Nephron (organoid): ENCODE measurements around the gene CCDC138.

ENCODE experiments used
- H3K27ac Mint-ChIP-seq, 3 experiments: 2 replicates each; pipeline ENCODE4 v1.8.0; 2020; ENCODE audit warnings: mixed read lengths in 3 of 3, mild to moderate bottlenecking in 2 of 3, moderate library complexity in 1 of 3
- H3K27me3 Mint-ChIP-seq: 2 replicates; pipeline ENCODE4 v1.8.0; 2021; ENCODE audit warnings: low read depth, mild to moderate bottlenecking, moderate library complexity, mixed read lengths
- H3K36me3 Mint-ChIP-seq: 2 replicates; pipeline ENCODE4 v1.8.0; 2020; ENCODE audit warnings: low read depth, mixed read lengths
- H3K4me1 Mint-ChIP-seq: 2 replicates; pipeline ENCODE4 v1.8.0; 2020; ENCODE audit warnings: mixed read lengths
- H3K4me3 Mint-ChIP-seq, 3 experiments: 2 replicates each; pipeline ENCODE4 v1.8.0; 2020; ENCODE audit warnings: mild to moderate bottlenecking in 3 of 3, mixed read lengths in 3 of 3, moderate library complexity in 2 of 3
- H3K9me3 Mint-ChIP-seq: 2 replicates; pipeline ENCODE4 v1.8.0; 2020; ENCODE audit warnings: mixed read lengths
- TF ChIP-seq, protein P1 (sequence below), 3 experiments: fragments of 200-600 bp; sonication (generic); IDR thresholded peaks; one replicate each; pipeline ENCODE4 v1.5.0; 2021; ENCODE audit warnings: antibody characterized with exemption in 3 of 3; ENCODE audit not compliant: unreplicated experiment in 3 of 3

Gene CCDC138

DNA sequence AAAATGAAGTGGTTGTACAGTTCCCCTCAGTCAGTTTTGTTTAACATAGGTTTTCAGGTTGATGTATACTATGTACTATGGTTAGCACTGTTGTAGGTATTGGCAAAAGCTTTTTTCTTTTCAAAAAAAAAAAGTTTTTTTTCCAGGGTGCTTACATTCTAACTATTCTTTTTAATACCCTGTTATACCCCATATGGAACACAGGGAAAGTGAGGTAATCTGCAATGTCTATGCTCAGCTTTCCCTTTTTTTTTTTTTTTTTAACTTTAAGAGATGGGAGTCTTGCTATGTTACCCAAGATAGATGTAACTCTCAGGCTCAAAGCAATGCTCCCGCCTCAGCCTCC lies 590 bp upstream of the CCDC138 start:
- H3K4me1 Mint-ChIP-seq = peaks cover 11% of the 10 kb centered on the region
- H3K36me3 Mint-ChIP-seq = peaks cover 36% of the 10 kb centered on the region
- TF ChIP-seq, protein P1, sequence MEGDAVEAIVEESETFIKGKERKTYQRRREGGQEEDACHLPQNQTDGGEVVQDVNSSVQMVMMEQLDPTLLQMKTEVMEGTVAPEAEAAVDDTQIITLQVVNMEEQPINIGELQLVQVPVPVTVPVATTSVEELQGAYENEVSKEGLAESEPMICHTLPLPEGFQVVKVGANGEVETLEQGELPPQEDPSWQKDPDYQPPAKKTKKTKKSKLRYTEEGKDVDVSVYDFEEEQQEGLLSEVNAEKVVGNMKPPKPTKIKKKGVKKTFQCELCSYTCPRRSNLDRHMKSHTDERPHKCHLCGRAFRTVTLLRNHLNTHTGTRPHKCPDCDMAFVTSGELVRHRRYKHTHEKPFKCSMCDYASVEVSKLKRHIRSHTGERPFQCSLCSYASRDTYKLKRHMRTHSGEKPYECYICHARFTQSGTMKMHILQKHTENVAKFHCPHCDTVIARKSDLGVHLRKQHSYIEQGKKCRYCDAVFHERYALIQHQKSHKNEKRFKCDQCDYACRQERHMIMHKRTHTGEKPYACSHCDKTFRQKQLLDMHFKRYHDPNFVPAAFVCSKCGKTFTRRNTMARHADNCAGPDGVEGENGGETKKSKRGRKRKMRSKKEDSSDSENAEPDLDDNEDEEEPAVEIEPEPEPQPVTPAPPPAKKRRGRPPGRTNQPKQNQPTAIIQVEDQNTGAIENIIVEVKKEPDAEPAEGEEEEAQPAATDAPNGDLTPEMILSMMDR (IDR thresholded peaks at IDR 0.05; ENCODE audit: unreplicated experiment in 3 of 3) = no peak
- peak overlapping the region; percentile 96 to 99 (median 99) for H3K4me3 Mint-ChIP-seq
- peak overlapping the region; percentile 32 to 82 (median 79) for H3K27ac Mint-ChIP-seq
- no peaks in the 10 kb centered on the region for H3K9me3 Mint-ChIP-seq
- H3K27me3 Mint-ChIP-seq = no peaks in the 10 kb centered on the region

DNA sequence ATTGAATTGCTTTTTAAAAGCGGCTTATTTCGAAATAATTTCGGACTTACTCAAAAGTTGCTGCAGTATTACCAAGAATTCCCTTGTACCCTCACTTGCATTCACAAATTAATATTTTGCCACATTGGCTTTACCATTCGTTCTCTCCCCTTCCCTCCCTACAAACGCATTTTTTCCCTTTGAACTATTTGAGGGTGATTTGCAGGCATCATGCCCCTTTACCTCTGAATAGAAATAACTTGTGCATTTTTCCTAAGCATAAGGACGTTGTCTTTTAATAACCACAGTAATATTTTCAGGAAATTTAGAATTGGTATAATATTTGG lies 608 bp downstream of the CCDC138 start:
- Mint-ChIP-seq H3K4me1 (peaks cover 11% of the 10 kb centered on the region), H3K9me3 (no peaks in the 10 kb centered on the region), H3K27me3 (no peaks in the 10 kb centered on the region), H3K36me3 (peaks cover 40% of the 10 kb centered on the region), H3K4me3 (peak overlapping the region; percentile 87 to 99 (median 89)), H3K27ac (peak overlapping the region; percentile 24 to 79 (median 64))
- TF ChIP-seq, protein P1 (IDR thresholded peaks at IDR 0.05; ENCODE audit: unreplicated experiment in 3 of 3) = no peak

DNA sequence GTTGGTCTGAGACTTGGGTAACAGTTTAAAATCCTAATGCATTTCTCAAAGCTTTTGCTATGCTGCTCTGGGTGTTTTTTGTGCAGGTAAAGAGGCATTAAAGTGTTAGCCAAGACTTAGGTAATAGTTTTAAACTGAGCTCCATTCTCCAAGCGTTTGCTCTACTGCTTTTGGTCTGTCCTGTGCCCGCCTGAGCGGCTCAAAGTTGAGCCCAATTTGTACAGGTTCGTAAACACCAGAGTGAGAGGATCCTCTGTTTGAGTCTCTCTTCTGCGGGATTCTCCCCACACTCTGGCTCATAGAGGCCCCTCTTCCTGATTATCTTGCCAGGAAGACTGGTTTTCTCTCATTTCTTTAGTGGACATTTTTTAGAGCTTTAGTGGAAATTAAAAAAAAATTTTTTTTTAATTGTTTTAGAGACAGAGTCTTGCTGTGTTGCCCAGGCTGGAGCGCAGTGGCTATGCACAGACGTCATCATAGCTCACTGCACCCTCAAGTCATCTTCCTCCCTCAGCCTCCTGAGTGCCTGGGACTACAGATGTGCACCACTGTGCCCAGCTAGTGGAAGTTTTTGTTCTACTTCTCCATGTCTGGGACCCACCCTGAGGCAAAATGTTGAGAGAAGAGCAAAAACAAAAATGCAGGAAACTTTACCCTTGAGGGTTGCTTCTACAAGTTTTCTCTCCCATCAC lies 16.6 kb downstream of the CCDC138 start:
- no peak overlapping the region for H3K4me3 Mint-ChIP-seq
- TF ChIP-seq, protein P1 (IDR thresholded peaks at IDR 0.05; ENCODE audit: unreplicated experiment in 3 of 3) = no peak
- peaks cover 68% of the 10 kb centered on the region for H3K36me3 Mint-ChIP-seq
- no peaks in the 10 kb centered on the region for H3K27me3 Mint-ChIP-seq
- no peaks in the 10 kb centered on the region for H3K4me1 Mint-ChIP-seq
- H3K27ac Mint-ChIP-seq = no peak overlapping the region
- peaks cover 4% of the 10 kb centered on the region for H3K9me3 Mint-ChIP-seq

DNA sequence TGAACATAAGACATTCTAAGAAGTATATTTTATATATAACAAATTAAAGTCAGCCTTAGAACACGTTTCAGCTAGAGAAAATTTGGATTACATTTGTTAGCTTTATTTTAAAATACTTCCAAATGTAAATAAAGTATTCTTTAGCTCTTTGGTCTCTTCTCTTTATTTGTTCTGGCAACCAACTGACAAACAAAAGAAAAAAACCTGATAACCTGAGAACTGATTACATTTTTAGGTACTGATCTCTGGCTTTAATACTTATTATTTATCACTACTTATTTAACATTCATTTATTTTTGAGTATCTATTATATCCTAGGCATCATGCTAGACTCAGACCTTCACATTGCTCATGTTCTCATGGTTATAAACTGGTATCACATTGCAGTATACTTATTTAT lies 18.5 kb downstream of the CCDC138 start:
- Mint-ChIP-seq H3K27me3 (no peaks in the 10 kb centered on the region), H3K4me1 (no peaks in the 10 kb centered on the region), H3K9me3 (peaks cover 22% of the 10 kb centered on the region), H3K36me3 (peaks cover 70% of the 10 kb centered on the region), H3K4me3 (no peak overlapping the region), H3K27ac (no peak overlapping the region)
- TF ChIP-seq, protein P1 (IDR thresholded peaks at IDR 0.05; ENCODE audit: unreplicated experiment in 3 of 3) = no peak

DNA sequence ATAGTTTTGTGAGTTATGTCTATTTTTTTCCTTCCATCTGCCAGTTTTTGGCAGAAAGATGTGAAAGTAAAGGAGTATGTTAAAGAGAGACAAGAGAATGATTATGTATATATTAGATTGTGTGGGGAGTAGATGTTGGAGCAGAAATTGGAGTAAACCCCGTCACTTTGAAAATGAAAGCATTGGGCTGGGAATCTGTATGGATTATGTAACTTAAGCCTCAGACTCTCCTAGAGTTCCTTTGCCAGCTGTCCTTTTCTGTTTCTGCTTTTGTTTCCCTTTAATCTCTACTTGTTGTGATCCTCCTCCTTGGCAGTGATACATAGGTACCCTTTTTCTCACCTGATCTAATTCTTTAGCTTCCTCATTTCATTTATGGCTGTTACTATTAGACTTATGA lies 19.2 kb downstream of the CCDC138 start:
- Mint-ChIP-seq H3K36me3 (peaks cover 73% of the 10 kb centered on the region), H3K4me1 (no peaks in the 10 kb centered on the region), H3K9me3 (peaks cover 30% of the 10 kb centered on the region), H3K4me3 (no peak overlapping the region), H3K27ac (no peak overlapping the region), H3K27me3 (no peaks in the 10 kb centered on the region)
- TF ChIP-seq, protein P1 (IDR thresholded peaks at IDR 0.05; ENCODE audit: unreplicated experiment in 3 of 3) = no peak

DNA sequence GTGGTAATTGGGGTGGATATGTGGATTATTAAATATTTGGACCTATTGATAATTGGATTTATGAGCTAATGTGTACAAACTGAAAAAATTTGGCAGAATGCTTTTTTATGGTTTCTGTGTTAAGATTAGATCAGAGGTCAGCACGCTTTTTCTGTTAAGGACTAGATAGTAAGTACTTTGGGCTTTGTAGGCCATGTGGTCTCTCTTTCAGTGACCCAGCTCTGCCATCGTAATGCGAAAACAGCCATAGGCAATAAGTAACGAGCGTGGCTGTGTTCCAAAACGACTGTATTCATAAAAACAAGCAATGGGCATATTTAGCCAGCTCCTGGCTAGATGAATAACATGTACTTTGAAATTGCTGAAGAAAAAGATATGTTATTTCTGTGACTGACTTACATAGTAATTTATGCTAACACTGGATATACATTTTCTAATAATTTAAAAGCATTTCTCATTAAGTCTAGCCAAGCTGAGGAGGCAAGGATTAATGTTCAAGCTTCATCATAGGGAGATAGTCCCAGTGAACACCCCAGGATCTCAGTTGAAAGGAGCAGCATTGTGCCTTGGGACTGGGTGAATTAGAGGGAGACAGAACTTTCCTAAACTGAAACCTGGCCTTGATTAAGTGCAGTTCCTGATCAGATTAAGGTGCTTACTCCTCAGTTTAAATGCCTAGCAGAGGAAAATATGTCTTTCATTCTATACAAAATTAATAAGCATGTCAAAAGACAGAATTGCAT lies 20.0 kb downstream of the CCDC138 start:
- Mint-ChIP-seq H3K36me3 (peaks cover 81% of the 10 kb centered on the region), H3K4me1 (no peaks in the 10 kb centered on the region), H3K9me3 (peaks cover 33% of the 10 kb centered on the region), H3K4me3 (no peak overlapping the region), H3K27me3 (no peaks in the 10 kb centered on the region), H3K27ac (no peak overlapping the region)
- TF ChIP-seq, protein P1 (IDR thresholded peaks at IDR 0.05; ENCODE audit: unreplicated experiment in 3 of 3) = no peak
